ENCODE data around the gene CAMKMT. TPM values are rescaled to one million over a fixed set of nuclear protein-coding genes. Genes with fewer than 3 reads are reported as not detected.

The CAMKMT gene
- total RNA-seq (2014; rRNA removed; shearing (Covaris generic)) (24.2 and 26.5 TPM in 2 replicates), polyA plus RNA-seq (2016; fragmentation: Nextera tagmentation; extraction: Ambion mirVana) (27.3 and 29.5 TPM in 2 replicates)
- long read RNA-seq, partial matches to known transcripts: 0 of 2 reads
- long read RNA-seq, other reads (novel, unspliced or antisense): 2 of 2 reads

DNA sequence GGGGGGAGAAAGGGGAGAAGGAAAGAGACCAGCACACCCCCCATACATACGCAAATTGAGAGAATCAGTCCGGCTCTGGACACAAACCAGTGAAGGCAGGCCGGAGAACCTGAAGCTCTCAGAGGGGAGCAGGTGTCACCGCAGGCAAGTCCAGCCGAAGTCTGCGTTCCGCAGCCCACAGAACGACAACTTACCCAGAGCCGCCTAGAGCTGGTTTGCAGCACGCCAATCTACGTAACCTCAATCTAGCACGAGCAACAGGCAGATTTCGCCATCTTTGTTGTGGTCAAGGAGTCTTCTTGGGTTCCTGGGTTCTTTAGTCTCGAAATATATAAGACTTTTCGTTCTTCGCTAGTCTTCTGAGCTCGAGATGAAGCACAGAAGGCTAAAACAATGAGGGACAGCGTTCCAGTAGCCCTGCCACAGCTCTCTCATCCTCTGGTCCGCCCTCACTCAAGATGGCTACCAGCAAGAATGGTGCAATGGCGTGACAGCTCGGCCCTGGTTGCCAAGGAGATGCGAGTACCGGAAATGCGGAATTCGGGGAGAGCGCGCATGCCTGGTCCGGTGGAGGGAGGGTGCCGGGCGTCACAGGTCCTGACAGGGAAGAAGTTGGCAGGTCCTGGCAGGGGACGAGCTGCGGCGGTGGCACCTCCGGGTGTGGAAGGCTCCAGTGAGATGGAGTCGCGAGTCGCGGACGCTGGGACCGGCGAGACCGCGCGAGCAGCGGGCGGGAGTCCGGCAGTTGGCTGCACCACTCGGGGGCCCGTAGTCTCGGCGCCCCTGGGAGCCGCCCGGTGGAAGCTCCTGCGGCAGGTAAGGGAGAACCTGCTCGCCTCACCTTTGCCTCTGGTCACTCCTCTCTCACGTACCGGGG lies at the start of gene CAMKMT, which contains the start of gene PREPL:
CAMKMT (plus strand) TSS at position 618 of the 877 bp plus-strand sequence.
PREPL (minus strand) TSS at position 165 of the 877 bp plus-strand sequence. CDS start 15,152 bp downstream, outside the sequence.
- peaks cover 54% of the 10 kb centered on the region for H3K79me2 ChIP-seq (replicated peaks; ENCODE audit: insufficient read depth)
- ATAC-seq: peak; percentile 88
- peak within 1 kb of the TSS; percentile 97 for H3K27ac ChIP-seq (ENCODE audit: low read depth)
- H3K4me2 ChIP-seq: peak within 1 kb of the TSS; percentile 85
- DNase-seq (ENCODE audit: low spot score): peak; percentile 99
- H3K36me3 Mint-ChIP-seq (ENCODE audit: low read depth): no peaks in the 10 kb centered on the region; the same call in 2 of the 3 replicates
- H3K4me3 Mint-ChIP-seq: peak within 1 kb of the TSS; percentile 98
- H3K9me3 Mint-ChIP-seq: peaks cover 3% of the 10 kb centered on the region; the same call in 1 of the 3 replicates
- no peaks in the 10 kb centered on the region for H4K20me1 ChIP-seq (replicated peaks; ENCODE audit: insufficient read depth)
- no peaks in the 10 kb centered on the region for H3K36me3 ChIP-seq (ENCODE audit: insufficient read depth)
- peak within 1 kb of the TSS; percentile 100 for H3K27ac Mint-ChIP-seq
- H2AFZ ChIP-seq: peak within 1 kb of the TSS; percentile 93
- H3K27me3 ChIP-seq (ENCODE audit: insufficient read depth): no peaks in the 10 kb centered on the region
- H3K27me3 Mint-ChIP-seq (ENCODE audit: insufficient read depth, low read depth, poor library complexity): peaks cover 6% of the 10 kb centered on the region
- H3K4me1 Mint-ChIP-seq: peaks cover 18% of the 10 kb centered on the region
- TF ChIP-seq, protein P1, sequence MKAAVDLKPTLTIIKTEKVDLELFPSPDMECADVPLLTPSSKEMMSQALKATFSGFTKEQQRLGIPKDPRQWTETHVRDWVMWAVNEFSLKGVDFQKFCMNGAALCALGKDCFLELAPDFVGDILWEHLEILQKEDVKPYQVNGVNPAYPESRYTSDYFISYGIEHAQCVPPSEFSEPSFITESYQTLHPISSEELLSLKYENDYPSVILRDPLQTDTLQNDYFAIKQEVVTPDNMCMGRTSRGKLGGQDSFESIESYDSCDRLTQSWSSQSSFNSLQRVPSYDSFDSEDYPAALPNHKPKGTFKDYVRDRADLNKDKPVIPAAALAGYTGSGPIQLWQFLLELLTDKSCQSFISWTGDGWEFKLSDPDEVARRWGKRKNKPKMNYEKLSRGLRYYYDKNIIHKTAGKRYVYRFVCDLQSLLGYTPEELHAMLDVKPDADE (IDR thresholded peaks at IDR 0.05): peak; percentile 86
- TF ChIP-seq, protein P2, sequence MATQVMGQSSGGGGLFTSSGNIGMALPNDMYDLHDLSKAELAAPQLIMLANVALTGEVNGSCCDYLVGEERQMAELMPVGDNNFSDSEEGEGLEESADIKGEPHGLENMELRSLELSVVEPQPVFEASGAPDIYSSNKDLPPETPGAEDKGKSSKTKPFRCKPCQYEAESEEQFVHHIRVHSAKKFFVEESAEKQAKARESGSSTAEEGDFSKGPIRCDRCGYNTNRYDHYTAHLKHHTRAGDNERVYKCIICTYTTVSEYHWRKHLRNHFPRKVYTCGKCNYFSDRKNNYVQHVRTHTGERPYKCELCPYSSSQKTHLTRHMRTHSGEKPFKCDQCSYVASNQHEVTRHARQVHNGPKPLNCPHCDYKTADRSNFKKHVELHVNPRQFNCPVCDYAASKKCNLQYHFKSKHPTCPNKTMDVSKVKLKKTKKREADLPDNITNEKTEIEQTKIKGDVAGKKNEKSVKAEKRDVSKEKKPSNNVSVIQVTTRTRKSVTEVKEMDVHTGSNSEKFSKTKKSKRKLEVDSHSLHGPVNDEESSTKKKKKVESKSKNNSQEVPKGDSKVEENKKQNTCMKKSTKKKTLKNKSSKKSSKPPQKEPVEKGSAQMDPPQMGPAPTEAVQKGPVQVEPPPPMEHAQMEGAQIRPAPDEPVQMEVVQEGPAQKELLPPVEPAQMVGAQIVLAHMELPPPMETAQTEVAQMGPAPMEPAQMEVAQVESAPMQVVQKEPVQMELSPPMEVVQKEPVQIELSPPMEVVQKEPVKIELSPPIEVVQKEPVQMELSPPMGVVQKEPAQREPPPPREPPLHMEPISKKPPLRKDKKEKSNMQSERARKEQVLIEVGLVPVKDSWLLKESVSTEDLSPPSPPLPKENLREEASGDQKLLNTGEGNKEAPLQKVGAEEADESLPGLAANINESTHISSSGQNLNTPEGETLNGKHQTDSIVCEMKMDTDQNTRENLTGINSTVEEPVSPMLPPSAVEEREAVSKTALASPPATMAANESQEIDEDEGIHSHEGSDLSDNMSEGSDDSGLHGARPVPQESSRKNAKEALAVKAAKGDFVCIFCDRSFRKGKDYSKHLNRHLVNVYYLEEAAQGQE (IDR thresholded peaks at IDR 0.05; ENCODE audit: unreplicated experiment): no peak
- TF ChIP-seq, protein P3, sequence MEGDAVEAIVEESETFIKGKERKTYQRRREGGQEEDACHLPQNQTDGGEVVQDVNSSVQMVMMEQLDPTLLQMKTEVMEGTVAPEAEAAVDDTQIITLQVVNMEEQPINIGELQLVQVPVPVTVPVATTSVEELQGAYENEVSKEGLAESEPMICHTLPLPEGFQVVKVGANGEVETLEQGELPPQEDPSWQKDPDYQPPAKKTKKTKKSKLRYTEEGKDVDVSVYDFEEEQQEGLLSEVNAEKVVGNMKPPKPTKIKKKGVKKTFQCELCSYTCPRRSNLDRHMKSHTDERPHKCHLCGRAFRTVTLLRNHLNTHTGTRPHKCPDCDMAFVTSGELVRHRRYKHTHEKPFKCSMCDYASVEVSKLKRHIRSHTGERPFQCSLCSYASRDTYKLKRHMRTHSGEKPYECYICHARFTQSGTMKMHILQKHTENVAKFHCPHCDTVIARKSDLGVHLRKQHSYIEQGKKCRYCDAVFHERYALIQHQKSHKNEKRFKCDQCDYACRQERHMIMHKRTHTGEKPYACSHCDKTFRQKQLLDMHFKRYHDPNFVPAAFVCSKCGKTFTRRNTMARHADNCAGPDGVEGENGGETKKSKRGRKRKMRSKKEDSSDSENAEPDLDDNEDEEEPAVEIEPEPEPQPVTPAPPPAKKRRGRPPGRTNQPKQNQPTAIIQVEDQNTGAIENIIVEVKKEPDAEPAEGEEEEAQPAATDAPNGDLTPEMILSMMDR (conservative IDR thresholded peaks at IDR 0.05; ENCODE audit: low read depth in 2 of 2): no peak
- TF ChIP-seq POLR2AphosphoS5 (IDR thresholded peaks at IDR 0.05; ENCODE audit: low read depth): peak; percentile 74
- TF ChIP-seq CREB1 (CRISPR knock-in tag; IDR thresholded peaks at IDR 0.05; ENCODE audit: low read depth): peak; percentile 81
- no peak for TF ChIP-seq NANOG (IDR thresholded peaks at IDR 0.05; ENCODE audit: borderline replicate concordance)
- TF ChIP-seq JUNB (IDR thresholded peaks at IDR 0.05; ENCODE audit: unreplicated experiment): no peak
- H3K4me1 ChIP-seq (ENCODE audit: insufficient read depth): peaks cover 8% of the 10 kb centered on the region; the same call in 1 of the 2 replicates
- no peaks in the 10 kb centered on the region for H3K9me2 ChIP-seq (ENCODE audit: insufficient read depth)
- H3K4me3 ChIP-seq: peak within 1 kb of the TSS; percentile 87
- peaks cover 5% of the 10 kb centered on the region; the same call in 1 of the 2 replicates for H3F3A ChIP-seq (replicated peaks; ENCODE audit: low read depth)

Data from GM23338 (cell line).